Heart right ventricle (tissue), 16 donors: ENCODE measurements around the gene INSYN1. TPM values are rescaled to one million over a fixed set of nuclear protein-coding genes. Genes with fewer than 3 reads are reported as not detected.
A peak's percentile ranks its signal among the peaks of the same experiment; 100 is the strongest.

ENCODE experiments used
- ATAC-seq, 8 donors: fragments of 200-7000 bp; cut with Tn5 transposase; one replicate each; pipeline ENCODE4 v1.9.1; 2020; ENCODE audit warnings: mild to moderate bottlenecking in 8 of 8, moderate library complexity in 8 of 8, moderate number of reproducible peaks in 1 of 8
- DNase-seq, 2 donors: peaks; one replicate each; pipeline ENCODE4 v3.0.0-alpha.2; 2020
- H3K27ac ChIP-seq, 10 donors: fragments of 200-600 bp; sonication (generic) in 2 of 10; one replicate each; pipeline versions ENCODE4 v1.5.0 to v1.8.0; 2020 to 2022; ENCODE audit warnings: mild to moderate bottlenecking in 3 of 10
- H3K27me3 ChIP-seq, 7 donors: fragments of 200-600 bp; one replicate each; pipeline ENCODE4 v1.8.0; 2021 to 2022; ENCODE audit warnings: mild to moderate bottlenecking in 2 of 7
- H3K36me3 ChIP-seq, 9 donors: fragments of 200-600 bp; sonication (generic) in 1 of 9; one replicate each; pipeline versions ENCODE4 v1.5.0 to v1.8.0; 2020 to 2022; ENCODE audit warnings: mild to moderate bottlenecking in 2 of 9
- H3K4me1 ChIP-seq, 9 donors: fragments of 200-600 bp; sonication (generic) in 1 of 9; one replicate each; pipeline versions ENCODE4 v1.5.0 to v1.8.0; 2020 to 2022; ENCODE audit warnings: mild to moderate bottlenecking in 4 of 9
- H3K4me3 ChIP-seq, 10 donors: fragments of 200-600 bp; sonication (generic) in 2 of 10; one replicate each; pipeline versions ENCODE4 v1.5.0 to v1.8.0; 2020 to 2022; ENCODE audit warnings: mild to moderate bottlenecking in 7 of 10, moderate library complexity in 2 of 10
- H3K9me3 ChIP-seq, 11 donors: fragments of 200-600 bp in 10 of 11; sonication (generic) in 2 of 11; one replicate each; pipeline versions ENCODE4 v1.5.0 to v1.8.0; 2013 to 2022; ENCODE audit warnings: mild to moderate bottlenecking in 2 of 11, control low read depth in 1 of 11, moderate library complexity in 1 of 11
- CTCF ChIP-seq, 9 donors: fragments of 200-600 bp; sonication (generic) in 2 of 9; IDR thresholded peaks; one replicate each; pipeline versions ENCODE4 v1.5.0 to v1.8.0; 2021 to 2022; ENCODE audit warnings: antibody characterized with exemption in 9 of 9, mild to moderate bottlenecking in 5 of 9, moderate library complexity in 1 of 9
- WGBS, 2 donors: extraction: QIAGEN DNeasy Blood & Tissue Kit; methylation state at CpG; one replicate each; pipeline ENCODE4 v1.1.7; 2013; ENCODE audit warnings: inconsistent platforms in 1 of 2; 5-methylcytosine and 5-hydroxymethylcytosine counted together
- intact Hi-C, 10 donors: fragments of 100-400 bp; cut with DNase I; formaldehyde crosslinking; loops; one replicate each; pipeline versions ENCODE4 v1.11.1 to v1.14.2; 2022
- polyA plus RNA-seq, 2 donors: library from polyadenylated mRNA; stranded (reverse); fragments of 200-250 nt; gene quantifications; one replicate each; pipeline ENCODE4 v1.2.3, GENCODE V29; 2013
- total RNA-seq, 10 donors: library from RNA; stranded (reverse); fragmentation: NEBNext Ultra II Directional in 3 of 10; extraction: Animal tissue kit (Norgen Biotek cat#: 25700) in 3 of 10; gene quantifications; one replicate each; pipeline versions ENCODE4 v1.2.1 to v1.2.4, GENCODE V29; 2021 to 2023
- donor health status: Arrhythmogenic right ventricular cardiomyopathy.
- donor health status: ischemic (EF 13 %, LVEDD 7.1; RV severe dilation, severe dysfunction).
- donor health status: healthy with polysubstance abuse.
- donor health status: DM: no; HTN: yes; CAD: no.
- donor health status: DM: no; HTN: no; CAD: no.
- donor health status: ischemic (EF 25% LVEDD 6.9; RV normal size, moderate dysfunction).
- donor health status: ischemic (EF 25% LVEDD 5.7; RV mildly dilated, moderate dysfunction).
- donor health status: healthy.
- donor health status: DM: yes; HTN: yes; CAD: no.
- donor health status: Ischemic cardiomyopathy.
- donor health status: ischemic (EF 35%, LVEDD 5.7; RV mildly dilated, moderate dysfunction).
- donor health status: nonischemic (EF 11% LVEDD 7.7; RV severe dilation, severe dysfunction).
- donor health status: DM: yes; HTN: yes; CAD: no.
- donor health status: PGD.
- donor health status: ischemic (EF 29% LVEDD 5.4; RV normal size, mild dysfunction).
- donor health status: nonischemic (EF 23%, LVEDD 6.1; RV moderate dilation, normal function).

The INSYN1 gene
- total and polyA plus RNA-seq, 12 donors: 56.4 to 221 (median 92.5) TPM

DNA sequence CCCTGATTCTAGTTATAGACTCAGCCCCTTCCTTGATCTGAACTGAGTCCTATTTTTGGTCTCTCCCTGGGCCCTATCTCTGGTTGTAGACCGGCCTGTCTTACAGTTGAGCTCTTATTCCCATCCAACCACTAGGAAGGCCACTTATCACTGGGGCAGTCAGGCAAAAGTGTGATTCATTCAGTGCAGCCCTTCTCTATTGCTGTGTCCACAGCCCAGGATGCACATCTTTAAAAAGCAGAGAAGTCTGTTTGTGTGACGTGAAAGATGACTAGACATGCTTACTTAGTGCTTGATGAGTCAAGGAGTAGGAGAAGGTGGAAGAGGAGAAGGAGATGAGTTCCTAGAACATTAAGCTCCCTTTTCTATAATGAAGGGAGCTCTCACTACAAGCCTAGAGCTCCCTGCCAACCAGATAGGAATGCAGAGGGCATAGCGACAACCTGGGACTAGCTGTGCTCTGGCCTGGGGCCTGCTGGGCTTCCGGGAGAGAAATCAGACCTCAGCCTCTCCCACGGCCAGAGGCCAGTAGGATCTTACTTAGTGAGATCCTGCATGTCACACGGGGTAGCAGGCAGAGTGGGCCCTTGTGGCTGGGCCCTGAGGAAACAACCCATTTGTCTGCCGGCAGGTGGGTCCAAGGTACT lies 25.7 kb downstream of the INSYN1 start:
- intact Hi-C loops: loop anchor here in 1 of 10 donors (10.0 kb wide), 1 partner anchor 177 kb away; no protein-coding TSS in a partner anchor
- no peak overlapping the region for H3K4me3 ChIP-seq
- WGBS, 2 donors: 51 to 66% methylated on average over 7 of the region's 7 CpGs
- TF ChIP-seq CTCF (IDR thresholded peaks at IDR 0.05): no peak
- H3K27ac ChIP-seq: peak overlapping the region; percentile 45 to 76 (median 59)
- no peaks in the 10 kb centered on the region for H3K27me3 ChIP-seq
- H3K4me1 ChIP-seq: peaks cover 0 to 18% (median 0%) of the 10 kb centered on the region in 9 donors
- ATAC-seq: peak in 7 of 8 donors; percentile 28 to 93 (median 82)
- no peaks in the 10 kb centered on the region for H3K9me3 ChIP-seq
- H3K36me3 ChIP-seq: no peaks in the 10 kb centered on the region
- DNase-seq: no peak

DNA sequence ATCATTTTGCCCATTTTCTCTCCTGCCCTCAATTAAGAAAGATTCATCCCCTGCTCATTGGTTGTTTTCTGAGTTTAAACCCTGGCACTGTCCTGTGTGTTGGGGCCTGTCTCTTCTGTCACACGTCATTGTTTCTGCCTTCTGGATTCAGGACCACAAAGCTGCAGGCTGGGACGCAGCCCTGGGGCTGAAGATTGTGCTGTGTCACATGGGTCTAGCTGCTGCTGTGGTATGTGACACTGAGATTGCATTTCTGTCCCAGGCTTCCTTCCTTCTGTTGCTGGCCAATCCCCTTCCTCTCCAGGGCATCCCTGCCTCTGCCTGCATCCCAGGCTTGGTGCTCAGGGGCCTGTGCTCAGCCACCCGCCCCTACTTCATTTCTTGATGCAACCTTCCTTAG lies 28.9 kb downstream of the INSYN1 start:
- H3K27ac ChIP-seq: no peak overlapping the region
- no peak for DNase-seq
- intact Hi-C loops: loop anchor here in 1 of 10 donors (10.0 kb wide), 1 partner anchor 181 kb away; no protein-coding TSS in a partner anchor

GRCh38 chr15:73723191-73723590 lies 30.0 kb downstream of the INSYN1 start:
- H3K27ac ChIP-seq: no peak overlapping the region
- ATAC-seq (no peak), DNase-seq (no peak)
- no peak overlapping the region for H3K4me3 ChIP-seq
- intact Hi-C loops: loop anchor here in 2 of 10 donors (1.0 to 10.0 kb wide), 2 partner anchors 24 to 182 kb away; no protein-coding TSS in a partner anchor
- no peaks in the 10 kb centered on the region for H3K9me3 ChIP-seq
- no peak for TF ChIP-seq CTCF (IDR thresholded peaks at IDR 0.05)
- no peaks in the 10 kb centered on the region for H3K27me3 ChIP-seq
- WGBS, 2 donors: 55 to 69% methylated on average over 4 of the region's 4 CpGs
- H3K4me1 ChIP-seq: peaks cover 0 to 17% (median 0%) of the 10 kb centered on the region in 9 donors
- H3K36me3 ChIP-seq: no peaks in the 10 kb centered on the region

More for the DNA sequence above, 28.9 kb downstream of the INSYN1 start:
- no peaks in the 10 kb centered on the region for H3K36me3 ChIP-seq
- 37 to 45% methylated on average over 3 of the region's 3 CpGs for WGBS, 2 donors
- H3K4me1 ChIP-seq: peaks cover 0 to 18% (median 0%) of the 10 kb centered on the region in 9 donors
- ATAC-seq: peak in 4 of 8 donors; percentile 16 to 59 (median 44)
- no peak for TF ChIP-seq CTCF (IDR thresholded peaks at IDR 0.05)
- no peaks in the 10 kb centered on the region for H3K27me3 ChIP-seq
- H3K4me3 ChIP-seq: no peak overlapping the region
- no peaks in the 10 kb centered on the region for H3K9me3 ChIP-seq

DNA sequence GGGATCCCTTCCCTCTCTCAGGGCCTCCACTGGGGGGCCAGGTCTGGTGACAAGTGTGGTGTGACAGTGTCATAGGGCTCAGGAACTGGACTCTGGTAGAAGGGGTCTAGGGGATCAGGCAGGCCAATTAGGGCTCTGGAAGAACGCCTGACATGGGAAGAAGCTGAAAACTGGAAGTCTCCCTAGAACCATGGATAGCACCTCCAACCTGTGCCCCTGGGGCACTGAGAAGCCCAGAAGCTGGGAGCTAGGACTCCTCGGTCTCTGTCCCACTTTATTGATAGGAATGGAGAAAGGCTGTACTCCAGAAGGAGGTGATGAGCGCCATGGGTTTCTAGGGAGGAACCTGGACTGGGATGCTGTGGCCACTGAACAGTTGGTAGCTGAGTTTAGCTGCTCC lies 30.7 kb downstream of the INSYN1 start:
- ATAC-seq (no peak), DNase-seq (no peak)
- no peak overlapping the region for H3K4me3 ChIP-seq
- intact Hi-C loops: loop anchor here in 1 of 10 donors (10.0 kb wide), 1 partner anchor 182 kb away; no protein-coding TSS in a partner anchor
- H3K27ac ChIP-seq: no peak overlapping the region
- H3K4me1 ChIP-seq: peaks cover 0 to 10% (median 0%) of the 10 kb centered on the region in 9 donors
- no peaks in the 10 kb centered on the region for H3K27me3 ChIP-seq
- WGBS, 2 donors: 95 to 96% methylated on average over 3 of the region's 3 CpGs
- no peaks in the 10 kb centered on the region for H3K36me3 ChIP-seq
- no peak for TF ChIP-seq CTCF (IDR thresholded peaks at IDR 0.05)
- H3K9me3 ChIP-seq: no peaks in the 10 kb centered on the region
